Testis (tissue), 3 donors: Measurements from ENCODE around the gene MAPK9. TPM values are rescaled to one million over a fixed set of nuclear protein-coding genes. Genes with fewer than 3 reads are reported as not detected.

ENCODE experiments used
- DNase-seq: peaks from one replicate; pipeline ENCODE4 v3.0.0-alpha.2; 2019
- H3K27ac ChIP-seq, 2 donors: fragments of 200-600 bp; sonication (generic); one replicate each; pipeline ENCODE4 v1.5.1; 2019
- H3K27me3 ChIP-seq: fragments of 200-600 bp; sonication (generic); one replicate; pipeline ENCODE4 v1.5.1; 2019
- H3K36me3 ChIP-seq: fragments of 200-600 bp; sonication (generic); one replicate; pipeline ENCODE4 v1.5.1; 2017; ENCODE audit warnings: low read depth; ENCODE audit errors: missing control alignments
- H3K4me1 ChIP-seq: fragments of 200-600 bp; sonication (generic); one replicate; pipeline ENCODE4 v1.5.1; 2019
- H3K4me3 ChIP-seq, 2 donors: fragments of 200-600 bp; sonication (generic); one replicate each; pipeline ENCODE4 v1.5.1; 2017 to 2019
- H3K9me3 ChIP-seq: fragments of 200-600 bp; sonication (generic); one replicate; pipeline ENCODE4 v1.5.1; 2017
- CTCF ChIP-seq, 3 experiments: fragments of 450-650 bp in 2 of 3; fragments of 200-600 bp in 1 of 3; sonication (generic) in 1 of 3; IDR thresholded peaks; one replicate each; pipeline ENCODE4 v1.5.1; 2016 to 2019; ENCODE audit warnings: antibody characterized with exemption in 3 of 3, mild to moderate bottlenecking in 2 of 3, moderate library complexity in 1 of 3
- POLR2A ChIP-seq: fragments of 450-650 bp; IDR thresholded peaks from one replicate; pipeline ENCODE4 v1.6.1; 2017; ENCODE audit warnings: antibody characterized with exemption, mild to moderate bottlenecking, moderate library complexity
- WGBS, 2 donors: methylation state at CpG; one replicate each; pipeline ENCODE4 v1.1.5; 2018; 5-methylcytosine and 5-hydroxymethylcytosine counted together
- intact Hi-C: fragments of 100-400 bp; cut with DNase I; formaldehyde crosslinking; loops from one replicate; pipeline ENCODE4 v1.15.1; 2023; ENCODE audit warnings: low total_unique reads
- polyA plus RNA-seq: library from polyadenylated mRNA; stranded (reverse); fragments of 350-450 nt; fragmentation: Illumina TruSeq; extraction: RNeasy Lipid Tissue Mini Kit (QIAGEN cat#74804); gene quantifications from one replicate; pipeline ENCODE4 v1.2.3, GENCODE V29; 2014; ENCODE audit warnings: low read depth, low replicate concordance; ENCODE audit not compliant: insufficient read depth
- total RNA-seq, 2 donors: library from RNA; depleted of rRNA; stranded (reverse); fragments of >200 nt; gene quantifications; one replicate each; pipeline ENCODE4 v1.2.3, GENCODE V29; 2016

The MAPK9 gene
- total and polyA plus RNA-seq, 3 donors from 2014 or later = 34.9 to 57.0 (median 54.3) TPM

- Histone ChIP-seq H3K27me3 (no peaks in the 10 kb centered on the region), H3K36me3 (no peaks in the 10 kb centered on the region), H3K4me3 (no peak overlapping the region), H3K27ac (no peak overlapping the region), H3K9me3 (no peaks in the 10 kb centered on the region), H3K4me1 (no peaks in the 10 kb centered on the region)
- TF ChIP-seq CTCF (IDR thresholded peaks at IDR 0.05) (no peak), POLR2A (no peak)
- intact Hi-C loops = no loop called here
- DNase-seq = no peak
- 92 to 93% methylated on average over 22 to 33 of the region's 34 CpGs for WGBS, 2 donors
Observed at GRCh38 chr5:180215783-180216630, 75.9 kb downstream of the MAPK9 start.

- Histone ChIP-seq H3K4me3 (no peak overlapping the region), H3K4me1 (no peaks in the 10 kb centered on the region), H3K36me3 (no peaks in the 10 kb centered on the region), H3K27ac (no peak overlapping the region), H3K9me3 (no peaks in the 10 kb centered on the region), H3K27me3 (no peaks in the 10 kb centered on the region)
- TF ChIP-seq POLR2A = no peak
- no peak for TF ChIP-seq CTCF (IDR thresholded peaks at IDR 0.05)
- DNase-seq = no peak
- intact Hi-C loops = no loop called here
- WGBS, 2 donors = 82 to 94% methylated on average over 12 to 21 of the region's 21 CpGs
Observed at GRCh38 chr5:180214870-180215770, 76.8 kb downstream of the MAPK9 start.

- Histone ChIP-seq H3K27ac (no peak overlapping the region), H3K27me3 (no peaks in the 10 kb centered on the region)
Observed at GRCh38 chr5:180213657-180214207, 78.2 kb downstream of the MAPK9 start.

GRCh38 chr5:180213256-180213600 lies 78.7 kb downstream of the MAPK9 start:
- no peaks in the 10 kb centered on the region for H3K9me3 ChIP-seq
- TF ChIP-seq CTCF (IDR thresholded peaks at IDR 0.05) (no peak), POLR2A (no peak)
- no peak overlapping the region for H3K27ac ChIP-seq
- H3K4me1 ChIP-seq = peaks cover 3% of the 10 kb centered on the region
- H3K27me3 ChIP-seq = no peaks in the 10 kb centered on the region
- WGBS, 2 donors = 32 to 40% methylated on average over 1 to 4 of the region's 4 CpGs
- no peak overlapping the region for H3K4me3 ChIP-seq
- no peaks in the 10 kb centered on the region for H3K36me3 ChIP-seq
- DNase-seq = no peak
- intact Hi-C loops = no loop called here

More at GRCh38 chr5:180213657-180214207, 78.2 kb downstream of the MAPK9 start:
- Histone ChIP-seq H3K4me3 (no peak overlapping the region), H3K4me1 (no peaks in the 10 kb centered on the region), H3K9me3 (no peaks in the 10 kb centered on the region), H3K36me3 (no peaks in the 10 kb centered on the region)
- 89% methylated on average over 5 of the region's 5 CpGs for WGBS, 2 donors
- TF ChIP-seq CTCF (IDR thresholded peaks at IDR 0.05) (no peak), POLR2A (no peak)
- DNase-seq = no peak
- intact Hi-C loops = no loop called here
